Measurements from ENCODE around the gene RIMBP2.

RIMBP2 gene

GRCh38 chr12:130491421-130492357, 224.4 kb downstream of the RIMBP2 start:
- Histone ChIP-seq H3K27me3 (ENCODE audit: control insufficient read depth in 1 of 2, insufficient read depth in 2 of 2, low read length in 2 of 2) (no peaks in the 10 kb centered on the region), H3K4me1 (ENCODE audit: insufficient read depth, low read length) (no peaks in the 10 kb centered on the region), H3K36me3 (ENCODE audit: insufficient read depth, low read length) (no peaks in the 10 kb centered on the region), H3K27ac (ENCODE audit: low read depth, low read length) (no peak overlapping the region), H3K9me3 (ENCODE audit: low read length) (no peaks in the 10 kb centered on the region), H3K4me3 (ENCODE audit: low read depth in 1 of 2, low read length in 2 of 2) (no peak overlapping the region), H3K9ac (ENCODE audit: low read length) (no peak overlapping the region)

DNA sequence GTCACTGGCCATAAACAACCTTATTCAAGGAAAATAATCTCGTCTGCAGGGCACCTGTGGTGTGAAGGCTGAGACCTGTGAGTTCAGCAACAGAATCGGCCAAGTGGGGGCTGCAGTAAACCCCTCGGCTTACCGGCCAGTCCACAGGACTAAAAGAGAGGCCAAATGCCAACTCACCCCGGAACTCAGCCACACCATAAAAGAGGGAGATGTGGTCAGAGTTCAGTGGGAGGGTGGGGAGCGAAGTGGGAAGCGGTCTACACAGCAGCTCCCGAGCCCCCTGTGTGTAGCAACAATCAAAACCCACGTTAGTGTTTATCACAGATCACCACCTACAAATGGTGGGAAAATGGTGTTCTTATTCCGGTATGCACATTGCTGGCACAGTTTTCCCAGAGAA, 225.4 kb downstream of the RIMBP2 start:
- Histone ChIP-seq H3K27me3 (ENCODE audit: control insufficient read depth in 1 of 2, insufficient read depth in 2 of 2, low read length in 2 of 2) (no peaks in the 10 kb centered on the region), H3K4me1 (ENCODE audit: insufficient read depth, low read length) (no peaks in the 10 kb centered on the region), H3K27ac (ENCODE audit: low read depth, low read length) (no peak overlapping the region), H3K9me3 (ENCODE audit: low read length) (no peaks in the 10 kb centered on the region), H3K4me3 (ENCODE audit: low read depth in 1 of 2, low read length in 2 of 2) (no peak overlapping the region), H3K9ac (ENCODE audit: low read length) (no peak overlapping the region), H3K36me3 (ENCODE audit: insufficient read depth, low read length) (no peaks in the 10 kb centered on the region)

GRCh38 chr12:130489293-130489692, 226.8 kb downstream of the RIMBP2 start:
- Histone ChIP-seq H3K4me3 (ENCODE audit: low read depth in 1 of 2, low read length in 2 of 2) (no peak overlapping the region), H3K27ac (ENCODE audit: low read depth, low read length) (no peak overlapping the region), H3K36me3 (ENCODE audit: insufficient read depth, low read length) (no peaks in the 10 kb centered on the region), H3K4me1 (ENCODE audit: insufficient read depth, low read length) (no peaks in the 10 kb centered on the region), H3K9me3 (ENCODE audit: low read length) (no peaks in the 10 kb centered on the region), H3K27me3 (ENCODE audit: control insufficient read depth in 1 of 2, insufficient read depth in 2 of 2, low read length in 2 of 2) (no peaks in the 10 kb centered on the region), H3K9ac (ENCODE audit: low read length) (no peak overlapping the region)

DNA sequence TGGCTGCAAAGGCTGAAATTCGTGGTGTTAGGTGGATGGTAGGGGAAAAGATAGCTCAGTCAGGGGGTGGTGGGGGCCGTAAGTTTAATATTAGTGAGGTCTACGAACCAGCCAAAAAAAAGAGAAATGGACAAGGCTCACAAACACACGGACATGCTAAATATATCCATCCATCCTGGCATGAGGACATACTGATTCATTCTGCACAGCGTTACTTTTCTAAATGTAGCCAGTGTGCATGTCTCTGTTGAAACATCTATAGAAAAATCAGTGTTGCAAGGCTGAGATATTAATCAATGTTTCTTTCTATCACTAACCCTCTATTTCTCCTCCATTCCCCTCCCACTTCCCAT, 227.8 kb downstream of the RIMBP2 start:
- no peak overlapping the region for H3K27ac ChIP-seq (ENCODE audit: low read depth, low read length)
- no peaks in the 10 kb centered on the region for H3K27me3 ChIP-seq (ENCODE audit: control insufficient read depth in 1 of 2, insufficient read depth in 2 of 2, low read length in 2 of 2)
- H3K36me3 ChIP-seq (ENCODE audit: insufficient read depth, low read length): no peaks in the 10 kb centered on the region
- no peak overlapping the region for H3K9ac ChIP-seq (ENCODE audit: low read length)
- H3K4me3 ChIP-seq (ENCODE audit: low read depth in 1 of 2, low read length in 2 of 2): no peak overlapping the region
- no peaks in the 10 kb centered on the region for H3K4me1 ChIP-seq (ENCODE audit: insufficient read depth, low read length)
- no peaks in the 10 kb centered on the region for H3K9me3 ChIP-seq (ENCODE audit: low read length)

DNA sequence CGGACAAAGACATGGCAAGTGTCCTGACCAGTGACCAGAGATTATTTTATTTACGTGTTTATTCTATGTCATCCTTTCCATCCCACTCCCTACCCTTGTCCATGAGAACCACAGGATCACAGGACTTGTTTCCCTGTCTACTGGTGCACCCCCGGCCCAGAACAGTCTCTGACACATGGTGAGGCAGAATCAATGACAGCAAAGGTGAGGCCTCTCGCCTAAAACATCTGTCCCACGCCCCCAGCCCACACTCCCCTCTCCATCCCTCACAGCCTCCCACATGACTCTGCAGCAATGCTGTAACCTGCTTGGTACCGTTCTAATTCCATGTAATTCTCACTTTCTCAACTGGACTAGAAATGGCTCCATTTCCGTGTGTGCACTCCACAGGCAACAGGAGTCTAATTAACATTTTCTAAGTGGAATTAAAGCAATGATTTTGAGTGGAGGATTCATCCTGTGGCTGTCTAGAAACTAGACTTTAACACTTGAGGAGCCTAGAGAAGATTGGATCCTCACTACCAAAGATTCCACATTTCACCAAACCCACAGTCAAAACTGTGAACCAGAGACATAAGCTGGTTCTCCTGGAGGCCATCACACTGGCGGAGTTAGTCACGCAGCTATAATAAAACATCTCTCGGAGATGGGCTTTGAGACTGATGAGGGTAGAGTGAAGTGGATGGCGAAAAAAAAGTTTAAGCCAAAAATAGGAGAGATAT, 228.3 kb downstream of the RIMBP2 start:
- Histone ChIP-seq H3K27ac (ENCODE audit: low read depth, low read length) (no peak overlapping the region), H3K27me3 (ENCODE audit: control insufficient read depth in 1 of 2, insufficient read depth in 2 of 2, low read length in 2 of 2) (no peaks in the 10 kb centered on the region), H3K4me1 (ENCODE audit: insufficient read depth, low read length) (no peaks in the 10 kb centered on the region), H3K9me3 (ENCODE audit: low read length) (no peaks in the 10 kb centered on the region), H3K4me3 (ENCODE audit: low read depth in 1 of 2, low read length in 2 of 2) (no peak overlapping the region), H3K9ac (ENCODE audit: low read length) (no peak overlapping the region), H3K36me3 (ENCODE audit: insufficient read depth, low read length) (no peaks in the 10 kb centered on the region)

DNA sequence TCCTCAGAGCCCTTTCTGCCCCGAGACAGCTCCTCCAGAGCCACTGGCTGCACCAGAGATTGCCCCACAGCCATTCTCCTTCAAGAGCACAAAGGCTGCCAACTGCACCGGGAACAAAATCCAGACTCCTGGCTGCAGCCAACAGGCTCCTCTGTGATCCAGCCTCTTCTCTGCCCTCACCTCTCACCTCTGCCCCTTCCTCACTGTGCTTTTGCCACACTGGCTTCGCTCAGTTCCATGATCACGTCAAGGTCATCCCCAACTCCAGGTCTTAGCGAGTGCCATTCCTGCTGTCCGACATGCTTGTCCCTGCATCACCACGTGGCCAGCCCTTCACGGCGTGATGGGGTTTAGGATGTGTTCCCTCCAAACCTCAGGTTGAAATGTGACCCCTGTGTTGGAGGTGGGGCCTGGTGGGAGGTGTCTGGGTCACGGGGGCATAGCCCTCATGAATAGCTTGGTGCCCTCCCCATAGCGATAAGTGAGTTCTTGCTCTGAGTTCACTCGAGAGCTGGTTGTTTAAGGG, 229.1 kb downstream of the RIMBP2 start:
- no peaks in the 10 kb centered on the region for H3K9me3 ChIP-seq (ENCODE audit: low read length)
- H3K27me3 ChIP-seq (ENCODE audit: control insufficient read depth in 1 of 2, insufficient read depth in 2 of 2, low read length in 2 of 2): no peaks in the 10 kb centered on the region
- H3K4me1 ChIP-seq (ENCODE audit: insufficient read depth, low read length): no peaks in the 10 kb centered on the region
- H3K4me3 ChIP-seq (ENCODE audit: low read depth in 1 of 2, low read length in 2 of 2): no peak overlapping the region
- no peak overlapping the region for H3K27ac ChIP-seq (ENCODE audit: low read depth, low read length)
- no peak overlapping the region for H3K9ac ChIP-seq (ENCODE audit: low read length)
- H3K36me3 ChIP-seq (ENCODE audit: insufficient read depth, low read length): no peaks in the 10 kb centered on the region

GRCh38 chr12:130486146-130486435, 230.0 kb downstream of the RIMBP2 start:
- Histone ChIP-seq H3K4me1 (ENCODE audit: insufficient read depth, low read length) (no peaks in the 10 kb centered on the region), H3K27me3 (ENCODE audit: control insufficient read depth in 1 of 2, insufficient read depth in 2 of 2, low read length in 2 of 2) (no peaks in the 10 kb centered on the region), H3K27ac (ENCODE audit: low read depth, low read length) (no peak overlapping the region)

GRCh38 chr12:130485291-130486145, 230.6 kb downstream of the RIMBP2 start:
- no peaks in the 10 kb centered on the region for H3K9me3 ChIP-seq (ENCODE audit: low read length)
- no peak overlapping the region for H3K27ac ChIP-seq (ENCODE audit: low read depth, low read length)
- H3K9ac ChIP-seq (ENCODE audit: low read length): no peak overlapping the region
- H3K27me3 ChIP-seq (ENCODE audit: control insufficient read depth in 1 of 2, insufficient read depth in 2 of 2, low read length in 2 of 2): no peaks in the 10 kb centered on the region
- H3K4me1 ChIP-seq (ENCODE audit: insufficient read depth, low read length): no peaks in the 10 kb centered on the region
- H3K36me3 ChIP-seq (ENCODE audit: insufficient read depth, low read length): no peaks in the 10 kb centered on the region
- H3K4me3 ChIP-seq (ENCODE audit: low read depth in 1 of 2, low read length in 2 of 2): no peak overlapping the region

More at GRCh38 chr12:130486146-130486435, 230.0 kb downstream of the RIMBP2 start:
- Histone ChIP-seq H3K36me3 (ENCODE audit: insufficient read depth, low read length) (no peaks in the 10 kb centered on the region), H3K4me3 (ENCODE audit: low read depth in 1 of 2, low read length in 2 of 2) (no peak overlapping the region), H3K9me3 (ENCODE audit: low read length) (no peaks in the 10 kb centered on the region), H3K9ac (ENCODE audit: low read length) (no peak overlapping the region)

DNA sequence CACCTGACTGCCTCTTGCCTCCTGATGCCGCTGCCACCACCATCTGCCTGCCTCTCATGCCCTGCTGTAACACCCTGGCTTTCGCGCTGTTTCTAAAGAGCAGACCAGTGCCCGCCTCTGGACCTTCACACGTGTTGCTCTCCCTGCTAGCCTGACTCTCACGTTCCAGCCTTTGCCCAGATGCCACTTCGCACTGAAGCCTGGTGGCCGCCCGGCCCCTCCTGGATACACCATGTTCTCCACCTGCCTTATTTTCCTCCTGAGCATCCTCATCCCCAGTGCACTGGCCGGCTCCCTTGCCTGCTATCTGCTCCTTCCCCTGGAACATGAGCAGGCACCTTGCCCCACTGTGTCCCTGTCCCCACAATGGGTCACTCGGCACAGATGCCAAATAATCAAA, 231.9 kb downstream of the RIMBP2 start:
- no peaks in the 10 kb centered on the region for H3K27me3 ChIP-seq (ENCODE audit: control insufficient read depth in 1 of 2, insufficient read depth in 2 of 2, low read length in 2 of 2)
- no peaks in the 10 kb centered on the region for H3K4me1 ChIP-seq (ENCODE audit: insufficient read depth, low read length)
- H3K9ac ChIP-seq (ENCODE audit: low read length): no peak overlapping the region
- H3K9me3 ChIP-seq (ENCODE audit: low read length): no peaks in the 10 kb centered on the region
- no peak overlapping the region for H3K4me3 ChIP-seq (ENCODE audit: low read depth in 1 of 2, low read length in 2 of 2)
- H3K36me3 ChIP-seq (ENCODE audit: insufficient read depth, low read length): no peaks in the 10 kb centered on the region
- no peak overlapping the region for H3K27ac ChIP-seq (ENCODE audit: low read depth, low read length)

- Histone ChIP-seq H3K4me1 (ENCODE audit: insufficient read depth, low read length) (no peaks in the 10 kb centered on the region), H3K4me3 (ENCODE audit: low read depth in 1 of 2, low read length in 2 of 2) (no peak overlapping the region), H3K27me3 (ENCODE audit: control insufficient read depth in 1 of 2, insufficient read depth in 2 of 2, low read length in 2 of 2) (no peaks in the 10 kb centered on the region), H3K9ac (ENCODE audit: low read length) (no peak overlapping the region), H3K36me3 (ENCODE audit: insufficient read depth, low read length) (no peaks in the 10 kb centered on the region), H3K27ac (ENCODE audit: low read depth, low read length) (no peak overlapping the region), H3K9me3 (ENCODE audit: low read length) (no peaks in the 10 kb centered on the region)
Observed at GRCh38 chr12:130483616-130484180, 232.4 kb downstream of the RIMBP2 start.

DNA sequence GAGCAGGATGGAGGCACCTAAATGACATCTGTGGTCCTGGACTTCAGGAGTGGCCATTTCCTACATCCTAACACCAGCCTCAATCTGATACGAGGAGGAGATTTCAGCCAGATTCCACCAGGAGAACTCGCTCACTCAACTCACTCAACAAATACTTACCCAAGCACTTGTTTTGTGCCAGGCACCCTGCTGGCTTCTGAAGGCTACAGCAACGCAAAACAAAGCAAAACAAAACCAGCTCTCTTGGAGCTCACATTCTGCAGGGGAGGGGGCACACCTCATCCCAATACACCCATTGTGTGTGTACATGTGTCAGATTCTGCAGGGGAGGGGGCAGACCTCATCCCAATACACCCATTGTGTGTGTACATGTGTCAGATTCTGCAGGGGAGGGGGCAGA, 233.7 kb downstream of the RIMBP2 start:
- Histone ChIP-seq H3K27me3 (ENCODE audit: control insufficient read depth in 1 of 2, insufficient read depth in 2 of 2, low read length in 2 of 2) (no peaks in the 10 kb centered on the region), H3K36me3 (ENCODE audit: insufficient read depth, low read length) (no peaks in the 10 kb centered on the region), H3K9me3 (ENCODE audit: low read length) (no peaks in the 10 kb centered on the region), H3K27ac (ENCODE audit: low read depth, low read length) (no peak overlapping the region), H3K4me3 (ENCODE audit: low read depth in 1 of 2, low read length in 2 of 2) (no peak overlapping the region), H3K4me1 (ENCODE audit: insufficient read depth, low read length) (no peaks in the 10 kb centered on the region), H3K9ac (ENCODE audit: low read length) (no peak overlapping the region)

Data from muscle layer of colon (tissue), 2 donors.